GM12875 (cell line): Measurements from ENCODE around the gene PALM.

Experiments
- H3K4me3 ChIP-seq: one replicate; pipeline ENCODE4 v1.5.1; 2011; ENCODE audit warnings: low read depth, low read length, control low read depth
- CTCF ChIP-seq: IDR thresholded peaks from 2 replicates; pipeline ENCODE4 v1.5.1; 2011; ENCODE audit warnings: low read depth, mild to moderate bottlenecking, control low read depth, inconsistent platforms, low read length, moderate library complexity, borderline replicate concordance; ENCODE audit not compliant: insufficient read depth

The PALM gene

GRCh38 chr19:708154-709143, at the start of gene PALM:
PALM (plus strand) TSS chr19:708935; CDS start chr19:709147, 212 bp downstream.
- no peak within 1 kb of the TSS for H3K4me3 ChIP-seq
- TF ChIP-seq CTCF: no peak

DNA sequence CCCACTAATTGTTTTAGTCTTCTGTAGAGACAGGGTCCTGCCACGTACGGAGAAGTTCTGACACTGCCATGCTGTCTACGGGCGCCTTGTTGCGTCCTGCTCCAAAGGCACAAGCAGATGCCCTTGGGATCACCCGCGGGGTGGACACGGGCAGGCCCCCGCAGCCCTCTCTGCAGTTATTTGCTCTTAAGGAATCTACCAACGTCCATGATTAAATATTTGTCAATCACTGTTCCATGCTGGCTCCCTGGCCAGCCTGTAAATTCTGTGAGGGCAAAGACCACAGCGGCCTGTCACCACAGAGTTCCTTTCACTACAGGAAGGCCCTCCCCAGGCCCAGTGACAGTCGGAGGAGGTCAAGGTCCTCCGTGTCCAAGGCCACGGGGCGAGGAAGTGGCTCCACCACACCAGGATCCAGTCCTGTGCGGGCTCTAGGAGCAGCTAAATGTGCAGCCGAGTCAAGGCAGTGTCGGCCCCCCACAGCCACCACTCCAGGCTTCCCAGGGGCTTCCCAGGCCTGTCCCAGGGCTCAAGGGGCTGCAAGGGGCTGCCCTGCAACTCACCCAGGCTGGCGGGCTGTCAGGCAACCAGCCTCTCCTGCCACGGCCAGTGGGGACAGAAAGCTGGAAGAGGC, 47.8 kb upstream of the PALM start:
- peak overlapping the region; percentile 97 for H3K4me3 ChIP-seq

DNA sequence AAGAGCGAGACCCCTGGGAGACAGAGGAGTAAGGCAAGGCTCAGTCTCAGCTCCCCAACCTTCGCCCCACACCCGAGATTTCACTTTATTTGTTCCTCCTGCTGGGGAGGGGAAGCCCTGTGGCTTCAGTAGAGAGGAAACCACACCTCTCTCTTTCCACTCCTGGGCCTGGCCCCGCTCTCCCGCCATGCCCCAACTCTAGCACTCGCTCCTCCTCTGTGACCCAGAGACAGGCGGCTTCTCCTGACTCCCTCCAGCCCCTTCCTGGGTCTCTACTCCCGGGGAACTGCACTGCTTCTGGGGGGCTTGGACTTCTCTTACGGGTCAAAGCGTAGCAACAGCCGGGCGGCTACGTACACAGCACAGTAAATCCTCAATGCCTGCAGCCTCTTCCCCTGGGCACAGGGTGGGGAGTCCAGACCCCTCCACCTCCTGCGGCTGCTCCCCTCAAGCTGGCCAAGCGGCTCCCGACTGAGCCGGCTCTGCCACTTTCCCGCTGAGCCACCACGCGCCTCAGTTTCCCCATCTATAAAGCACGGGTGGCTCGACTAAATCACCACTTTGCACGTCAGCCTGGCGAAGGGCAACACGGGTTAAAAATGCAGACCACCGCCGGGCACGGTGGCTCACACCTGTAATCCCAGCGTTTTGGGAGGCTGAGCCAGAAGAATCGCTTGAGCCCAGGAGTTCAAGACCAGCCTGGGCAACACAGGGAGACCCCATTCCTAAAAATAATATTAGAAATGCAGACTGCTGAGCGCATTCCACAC, 47.1 kb upstream of the PALM start:
- TF ChIP-seq CTCF: no peak
- H3K4me3 ChIP-seq: peak overlapping the region; percentile 97

More for the DNA sequence above, 47.8 kb upstream of the PALM start:
- TF ChIP-seq CTCF: no peak

DNA sequence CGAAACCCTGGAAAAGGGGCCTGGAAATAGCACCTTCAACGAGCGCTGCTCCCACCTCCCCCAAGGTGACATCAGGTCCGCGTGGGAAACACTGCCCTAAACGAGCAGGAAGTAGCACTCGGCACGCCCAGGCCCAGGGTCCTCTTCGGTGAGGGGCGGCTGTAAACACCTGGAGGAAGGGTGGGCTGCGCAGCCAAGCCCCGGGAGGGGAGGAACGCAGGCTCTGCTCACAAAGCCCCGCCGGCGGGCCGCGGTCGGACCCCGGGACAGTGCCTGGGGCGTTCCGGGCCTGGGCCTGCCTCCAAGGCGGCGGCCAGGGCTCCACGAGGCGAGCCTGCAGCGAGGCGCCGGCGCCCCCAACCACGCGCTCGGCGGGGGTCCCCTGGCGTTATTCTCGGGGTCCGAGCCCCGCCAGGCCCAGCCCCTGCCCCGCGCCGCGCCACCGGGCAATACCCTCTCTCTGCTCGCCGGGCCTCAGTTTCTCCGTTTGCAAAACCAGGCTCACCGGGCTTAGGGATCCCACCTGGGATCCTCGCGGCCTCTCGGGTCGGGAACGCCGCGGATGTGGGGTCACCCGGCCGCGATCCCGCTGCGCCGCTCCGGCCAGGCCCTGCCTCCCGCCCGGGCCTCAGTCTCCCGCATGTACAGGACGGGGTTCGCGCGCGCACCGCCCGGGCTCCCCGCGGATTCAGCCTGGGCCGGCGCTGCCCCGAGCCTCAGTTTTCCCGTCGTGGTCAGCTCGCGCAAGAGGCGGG, 46.4 kb upstream of the PALM start:
- TF ChIP-seq CTCF: no peak
- H3K4me3 ChIP-seq: peak overlapping the region; percentile 97

DNA sequence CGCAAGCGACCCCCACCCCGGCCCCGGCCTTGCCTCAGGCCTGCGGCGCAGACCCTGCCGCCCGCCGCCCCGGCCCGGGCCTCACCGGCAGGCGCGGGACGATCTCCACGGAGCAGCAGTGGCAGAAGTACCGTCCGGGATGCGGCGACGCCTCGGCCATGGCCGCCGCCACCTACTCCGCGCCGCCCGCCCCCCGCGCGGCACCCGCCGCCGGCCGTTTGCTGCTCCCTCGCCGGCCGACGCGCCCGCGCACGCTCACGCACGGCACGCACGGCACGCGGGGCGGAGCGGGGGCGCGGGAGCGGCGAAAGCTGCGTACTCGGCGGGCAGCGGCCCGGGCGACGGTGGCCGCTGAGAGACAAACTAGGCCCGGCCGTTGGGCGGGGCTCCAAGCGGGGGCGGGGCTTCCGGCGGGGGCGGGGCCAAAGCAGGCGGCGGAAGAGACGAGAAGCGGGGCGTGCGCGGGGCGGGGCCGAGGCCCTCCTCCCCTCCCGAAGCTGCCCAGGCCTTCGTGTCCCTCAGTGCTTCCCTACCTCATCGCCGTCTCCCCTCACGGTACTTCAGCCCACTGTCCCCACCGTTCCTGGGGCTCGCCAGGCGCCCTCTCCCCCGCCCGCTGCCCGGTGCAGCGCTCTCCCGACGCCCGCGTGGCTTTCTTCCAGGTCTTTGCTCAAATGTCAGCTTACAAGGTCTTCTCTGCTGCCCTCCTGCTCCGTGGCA, 45.6 kb upstream of the PALM start, which contains the start of gene RNF126:
Gene RNF126 (minus strand): TSS at position 253 of the 720 bp plus-strand sequence. CDS start 93 bp downstream, at position 160.
- TF ChIP-seq CTCF: no peak

DNA sequence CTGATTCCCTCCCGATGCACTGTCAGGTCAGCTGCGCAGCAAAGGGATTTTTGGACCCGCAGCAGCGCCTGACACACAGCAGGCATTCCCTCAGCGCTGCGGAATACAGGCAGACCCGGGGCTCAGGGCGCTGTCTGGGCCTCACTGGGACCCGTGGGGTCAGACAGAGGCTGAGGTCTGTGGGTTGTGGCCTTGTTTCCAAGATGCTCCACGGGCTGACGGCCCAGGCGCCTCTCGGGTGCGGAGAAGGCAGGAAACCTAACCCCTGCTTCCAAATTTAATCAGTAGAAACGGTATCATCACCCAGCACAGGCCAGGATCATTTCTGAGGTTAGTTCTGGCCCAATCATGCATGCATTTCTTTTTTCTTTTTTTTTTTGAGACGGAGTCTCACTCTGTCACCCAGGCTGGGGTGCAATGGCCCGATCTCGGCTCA, 45.0 kb upstream of the PALM start:
- TF ChIP-seq CTCF: no peak
- peak overlapping the region; percentile 69 for H3K4me3 ChIP-seq

More for the DNA sequence above, 45.6 kb upstream of the PALM start, which contains the start of gene RNF126:
- peak within 1 kb of the TSS; percentile 97 for H3K4me3 ChIP-seq
